DND-41 (cell line): ENCODE results near the gene SLC2A13.

ENCODE experiments used
- CTCF ChIP-seq: IDR thresholded peaks from 2 replicates; pipeline ENCODE4 v1.5.1; 2012; ENCODE audit warnings: borderline replicate concordance, low read length, moderate library complexity, mild to moderate bottlenecking; ENCODE audit not compliant: poor library complexity, severe bottlenecking; ENCODE audit errors: extremely low read depth
- EZH2 ChIP-seq: IDR thresholded peaks from 3 replicates; pipeline ENCODE4 v1.6.1; 2012; ENCODE audit warnings: borderline replicate concordance, low read depth, mild to moderate bottlenecking, moderate library complexity, low read length, inconsistent platforms; ENCODE audit not compliant: severe bottlenecking

- no peak for TF ChIP-seq EZH2
- no peak for TF ChIP-seq CTCF
These were observed 289.2 kb downstream of the SLC2A13 start for GRCh38 chr12:39816671-39817185.
